ENCODE results near the gene CCDC7.
"Not testable (repeated sequence)": the region's sequence is repeated elsewhere in the genome, so short reads cannot be mapped to it uniquely, and the experiment has no call there.

DNA sequence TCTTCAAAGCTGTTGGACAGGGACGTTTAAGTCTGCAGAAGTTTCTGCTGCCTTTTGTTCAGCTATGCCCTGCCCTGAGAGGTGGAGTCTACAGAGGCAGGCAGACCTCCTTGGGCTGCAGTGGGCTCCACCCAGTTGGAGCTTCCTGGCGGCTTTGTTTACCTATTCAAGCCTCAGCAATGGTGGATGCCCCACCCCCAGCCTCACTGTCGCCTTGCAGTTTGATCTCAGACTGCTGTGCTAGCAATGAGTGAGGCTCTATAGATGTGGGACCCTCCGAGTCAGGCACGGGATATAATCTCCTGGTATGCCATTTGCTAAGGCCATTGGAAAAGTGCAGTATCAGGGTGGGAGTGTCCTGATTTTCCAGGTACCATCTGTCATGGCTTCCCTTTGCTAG, 152.1 kb downstream of the CCDC7 start:
- TF ChIP-seq CTCF, POLR2A (IDR thresholded peaks at IDR 0.05): not testable (repeated sequence)

Measured in right lobe of liver (tissue), 4 donors.